HG02973 (cell line): Measurements from ENCODE around the gene DUSP1.
"Not testable (repeated sequence)": the region's sequence is repeated elsewhere in the genome, so short reads cannot be mapped to it uniquely, and the experiment has no call there.

Experiments used
- ATAC-seq: cut with Tn5 transposase; IDR thresholded peaks from one replicate; pipeline ENCODE4 v1.9.1; 2021; ENCODE audit warnings: moderate library complexity; ENCODE audit not compliant: unreplicated experiment

DUSP1 gene

GRCh38 chr5:172798422-172799215 is 27.6 kb upstream of the DUSP1 start:
- ATAC-seq, result no peak

- ATAC-seq, result no peak
Measured at GRCh38 chr5:172797771-172798191, 26.8 kb upstream of the DUSP1 start.

DNA sequence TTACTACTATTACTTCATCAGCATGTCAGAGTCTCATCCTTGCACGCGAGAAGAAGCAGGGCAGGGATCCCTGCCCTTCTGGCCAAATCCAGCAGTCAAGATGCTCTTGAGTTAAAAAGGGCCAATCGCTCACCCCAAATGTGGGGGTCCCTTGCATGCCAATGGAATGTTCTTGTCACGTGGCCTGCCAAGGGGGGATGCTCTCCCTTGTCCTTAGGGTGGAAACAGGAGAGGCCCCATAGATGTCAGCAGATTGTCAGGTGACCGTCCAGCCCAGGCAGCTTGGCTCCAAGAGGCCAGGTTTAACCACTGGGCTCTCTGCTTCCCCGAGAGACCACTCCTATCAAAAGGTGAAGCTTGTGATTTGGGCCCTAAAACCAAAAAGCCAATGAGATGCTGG is 25.3 kb upstream of the DUSP1 start:
- no peak for ATAC-seq

GRCh38 chr5:172795318-172795977 is 24.5 kb upstream of the DUSP1 start:
- ATAC-seq, result no peak

- ATAC-seq, result no peak
Measured at GRCh38 chr5:172793577-172794488, 22.8 kb upstream of the DUSP1 start.

DNA sequence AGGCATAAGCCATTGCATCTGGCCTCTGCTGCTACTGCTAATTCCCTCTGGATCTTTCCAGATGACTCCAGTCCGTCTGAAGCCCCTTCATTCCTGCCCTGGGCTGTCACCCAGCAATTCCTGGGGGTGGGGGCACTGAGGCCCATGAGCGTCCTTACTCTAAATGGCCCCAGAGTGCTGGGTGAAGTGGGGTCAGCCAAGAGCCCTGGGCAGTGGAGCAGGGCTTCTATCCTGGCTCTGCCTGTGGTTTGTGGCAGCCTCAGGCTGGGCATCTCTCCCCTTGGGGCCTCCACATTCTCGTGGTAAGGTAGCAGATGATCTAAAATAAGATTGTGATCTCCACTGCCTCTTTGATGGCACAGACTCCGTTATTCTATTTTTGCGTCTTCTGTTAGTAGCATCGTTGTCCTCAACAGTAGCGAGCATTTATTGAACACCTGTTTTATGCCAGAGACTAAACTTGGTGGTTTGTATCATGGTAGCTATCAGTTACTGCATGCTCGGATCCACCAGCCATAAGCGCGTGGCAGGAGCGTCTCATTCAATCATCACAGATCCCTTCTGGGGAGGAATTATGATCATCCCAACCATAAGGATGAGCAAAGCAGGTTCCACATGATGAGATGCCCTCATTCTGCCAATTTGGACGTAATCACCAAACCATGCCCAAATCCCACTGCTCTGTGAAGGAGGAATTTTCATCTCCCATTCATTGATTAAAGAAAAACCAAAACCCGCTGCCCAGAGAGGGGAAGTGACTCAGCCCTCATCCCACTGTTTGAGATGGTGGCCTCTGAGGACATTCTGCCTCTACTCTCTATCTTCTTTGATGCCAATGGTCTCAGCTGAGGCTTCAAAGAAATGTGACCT is 21.9 kb upstream of the DUSP1 start:
- no peak for ATAC-seq

DNA sequence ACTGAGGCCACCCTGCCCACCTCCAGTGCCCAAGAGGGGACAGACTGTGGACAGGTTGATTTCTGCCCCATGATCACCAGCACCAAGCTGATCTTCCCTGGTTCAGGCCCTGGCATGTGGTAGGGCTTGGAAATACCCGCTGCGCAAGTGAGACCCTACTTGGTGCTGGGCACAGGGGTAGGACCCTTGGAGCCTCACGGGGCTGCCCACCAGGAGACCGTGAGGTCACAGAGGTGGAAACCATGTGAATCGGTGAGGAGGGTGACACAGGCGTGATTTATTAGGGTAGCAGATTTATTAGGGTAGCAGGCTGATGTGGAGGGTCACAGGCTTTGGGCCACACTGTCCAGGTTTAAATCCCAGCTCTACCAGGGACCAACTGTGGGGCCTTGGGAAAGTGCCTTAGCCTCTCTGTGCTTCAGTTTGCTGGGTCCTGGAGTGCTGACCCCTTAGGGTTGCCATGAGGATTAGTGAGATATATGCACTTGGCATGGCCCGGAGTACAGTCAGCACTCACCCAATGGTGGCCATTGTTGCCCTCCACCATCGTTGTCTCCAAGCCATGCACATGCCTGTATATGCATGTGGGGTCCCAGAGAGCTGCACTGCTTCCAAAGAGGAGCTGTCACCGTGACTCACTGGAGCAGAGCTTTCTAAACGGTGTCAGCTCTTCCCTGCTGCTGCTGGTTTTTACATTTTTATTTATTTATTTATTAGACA is 20.9 kb upstream of the DUSP1 start:
- ATAC-seq, result no peak

DNA sequence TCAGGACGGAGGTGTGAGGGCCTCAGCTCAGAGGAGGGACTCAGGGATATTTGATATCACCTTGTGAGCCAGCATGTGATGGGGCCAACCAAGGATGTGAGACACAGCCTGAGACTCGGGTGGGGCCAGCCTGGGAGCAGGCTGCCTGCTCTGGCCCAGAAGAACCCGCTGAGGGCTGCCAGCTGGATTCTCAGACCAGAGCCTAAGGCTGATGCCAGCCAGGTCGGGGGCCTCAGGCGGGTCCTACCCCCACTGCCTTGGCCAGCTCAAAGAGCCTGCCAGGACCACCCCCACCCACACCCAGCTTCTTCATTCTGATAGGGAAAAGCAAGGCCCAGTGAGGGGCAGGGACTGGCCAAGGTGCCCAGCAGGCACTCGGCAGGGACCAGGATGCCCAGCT is 20.3 kb upstream of the DUSP1 start:
- no peak for ATAC-seq

DNA sequence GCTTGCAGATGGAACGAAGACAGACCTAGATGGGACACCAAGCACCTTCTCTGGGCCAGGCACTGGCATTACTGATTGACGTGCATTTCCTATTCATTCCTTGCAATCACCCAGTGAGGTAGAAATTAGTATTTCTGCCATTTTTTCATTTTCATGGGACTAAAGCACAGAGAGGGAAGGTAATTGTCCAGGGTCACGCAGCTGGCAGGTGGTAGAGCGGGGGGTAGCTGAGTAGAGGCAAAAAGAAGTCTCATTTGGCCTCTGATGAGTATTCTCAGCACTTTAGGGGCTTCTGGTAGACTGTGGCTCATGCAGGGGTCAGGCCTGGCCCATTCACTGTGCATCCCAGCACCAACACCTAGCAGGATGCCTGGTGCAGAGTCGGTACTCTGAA is 19.5 kb upstream of the DUSP1 start:
- no peak for ATAC-seq

- ATAC-seq, result no peak
Measured at GRCh38 chr5:172789687-172790495, 18.9 kb upstream of the DUSP1 start.

GRCh38 chr5:172788771-172789686 is 18.0 kb upstream of the DUSP1 start:
- ATAC-seq, result no peak

DNA sequence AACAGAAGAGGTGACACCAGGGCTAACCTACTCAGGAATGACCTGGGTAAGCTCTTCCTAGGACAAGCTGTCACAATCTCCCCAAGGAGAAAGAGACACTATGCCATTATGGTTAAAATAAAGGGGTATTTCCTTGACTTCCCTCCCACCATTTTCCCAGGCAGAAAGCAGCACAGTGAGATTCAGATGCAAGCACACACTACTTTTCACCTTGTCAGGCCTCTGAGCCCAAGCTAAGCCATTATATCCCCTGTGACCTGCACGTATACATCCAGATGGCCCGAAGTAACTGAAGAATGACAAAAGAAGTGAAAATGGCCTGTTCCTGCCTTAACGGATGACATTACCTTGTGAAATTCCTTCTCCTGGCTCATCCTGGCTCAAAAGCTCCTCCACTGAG is 16.5 kb upstream of the DUSP1 start:
- ATAC-seq, result not testable (repeated sequence)

GRCh38 chr5:172786736-172787462 is 15.9 kb upstream of the DUSP1 start:
- no peak for ATAC-seq

DNA sequence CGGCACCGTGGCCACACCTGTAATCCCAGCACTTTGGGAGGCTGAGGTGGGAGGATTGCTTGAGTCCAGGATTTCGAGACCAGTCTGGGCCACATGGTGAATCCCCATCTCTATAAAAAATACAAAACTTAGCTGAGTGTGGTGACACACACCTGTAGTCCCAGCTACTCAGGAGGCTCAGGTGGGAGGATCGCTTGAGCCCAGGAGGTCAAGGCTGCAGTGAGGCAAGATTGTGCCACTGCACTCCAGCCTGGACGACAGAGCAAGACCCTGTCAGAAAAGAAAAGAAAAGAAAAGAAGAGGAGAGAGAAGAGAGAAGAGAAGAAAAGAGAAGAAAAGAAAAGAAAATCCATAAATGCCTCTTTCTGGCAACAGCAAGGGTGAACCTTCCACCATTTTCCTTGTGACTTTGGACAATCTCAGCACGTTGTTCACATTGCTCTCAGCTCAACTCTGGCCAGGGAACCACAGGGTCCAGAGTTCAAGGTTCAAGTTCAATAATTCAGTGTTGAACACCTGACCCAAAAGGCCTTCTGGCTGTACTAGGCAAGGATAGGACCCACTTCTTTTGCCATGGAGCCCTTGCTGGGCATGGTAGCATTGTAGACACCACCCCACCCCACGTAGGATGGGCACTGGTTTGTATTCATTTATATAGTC is 14.6 kb upstream of the DUSP1 start:
- no peak for ATAC-seq

DNA sequence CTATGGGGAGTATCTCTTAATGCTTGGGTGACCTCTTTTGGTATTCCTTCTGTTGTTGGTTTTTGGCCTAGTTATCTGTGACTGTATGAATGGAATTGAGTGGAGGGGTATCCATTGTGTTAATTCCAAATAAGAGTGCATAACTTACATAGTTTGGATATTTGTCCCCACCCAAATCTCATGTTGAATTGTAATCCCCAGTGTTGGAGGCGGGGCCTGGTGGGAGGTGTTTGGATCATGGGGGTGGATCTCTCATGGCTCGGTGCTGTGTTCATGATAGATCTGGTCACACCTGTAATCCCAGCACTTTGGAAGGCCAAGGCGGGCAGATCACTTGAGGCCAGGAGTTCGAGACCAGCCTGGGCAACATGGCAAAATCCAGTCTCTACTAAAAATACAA is 13.2 kb upstream of the DUSP1 start:
- not testable (repeated sequence) for ATAC-seq

- ATAC-seq, result not testable (repeated sequence)
Measured at GRCh38 chr5:172783319-172783718, 12.3 kb upstream of the DUSP1 start.
